HEK293T (cell line): ENCODE data around the gene SEMA4D.

Experiments
- CTCF ChIA-PET: fragments of 350-600 bp; formaldehyde crosslinking; extraction: SDS; loops from one replicate; lab custom pipeline; 2021; ENCODE audit warnings: antibody characterized with exemption, inconsistent platforms; lab: Yijun Ruan, JAX
- POLR2A ChIA-PET: fragments of 350-600 bp; formaldehyde crosslinking; extraction: SDS; loops from one replicate; lab custom pipeline; 2020; ENCODE audit warnings: antibody characterized with exemption, inconsistent platforms; lab: Yijun Ruan, JAX
- DNase-seq: peaks from one replicate; pipeline ENCODE4 v3.0.0; 2012; ENCODE audit warnings: mixed read lengths; ENCODE audit errors: extremely low spot score
- ARNT ChIP-seq: fragments of 450-650 bp; IDR thresholded peaks from 2 replicates; pipeline ENCODE4 v1.6.1; 2017; ENCODE audit warnings: mild to moderate bottlenecking
- BHLHE40 ChIP-seq: fragments of 450-650 bp; IDR thresholded peaks from 2 replicates; pipeline ENCODE4 v1.6.1; 2016; ENCODE audit warnings: mild to moderate bottlenecking, moderate library complexity, borderline replicate concordance
- CTBP1 ChIP-seq: fragments of 450-650 bp; IDR thresholded peaks from 2 replicates; pipeline ENCODE4 v1.6.1; 2016; ENCODE audit warnings: borderline replicate concordance
- ELF4 ChIP-seq: fragments of 450-650 bp; IDR thresholded peaks from 2 replicates; pipeline ENCODE4 v1.6.1; 2017; ENCODE audit warnings: antibody characterized with exemption
- FOXA1 ChIP-seq: fragments of 450-650 bp; IDR thresholded peaks from 2 replicates; pipeline ENCODE4 v1.6.1; 2016; ENCODE audit warnings: mild to moderate bottlenecking
- FOXK2 ChIP-seq: fragments of 450-650 bp; IDR thresholded peaks from 2 replicates; pipeline ENCODE4 v1.6.1; 2016; ENCODE audit warnings: mild to moderate bottlenecking
- FOXM1 ChIP-seq: fragments of 450-650 bp; IDR thresholded peaks from 2 replicates; pipeline ENCODE4 v1.6.1; 2017; ENCODE audit warnings: mild to moderate bottlenecking, borderline replicate concordance
- HDGF ChIP-seq: fragments of 450-650 bp; IDR thresholded peaks from 2 replicates; pipeline ENCODE4 v1.6.1; 2017; ENCODE audit warnings: antibody characterized with exemption, borderline replicate concordance
- L3MBTL2 ChIP-seq: fragments of 450-650 bp; conservative IDR thresholded peaks from 2 replicates; pipeline ENCODE4 v1.6.1; 2016; ENCODE audit warnings: mild to moderate bottlenecking
- LEF1 ChIP-seq: fragments of 450-650 bp; IDR thresholded peaks from 2 replicates; pipeline ENCODE4 v1.6.1; 2017; ENCODE audit warnings: mild to moderate bottlenecking, borderline replicate concordance
- NFRKB ChIP-seq: fragments of 450-650 bp; IDR thresholded peaks from 2 replicates; pipeline ENCODE4 v1.6.1; 2016; ENCODE audit warnings: mild to moderate bottlenecking, moderate library complexity
- PKNOX1 ChIP-seq: fragments of 450-650 bp; IDR thresholded peaks from 2 replicates; pipeline ENCODE4 v1.6.1; 2016
- SP1 ChIP-seq: fragments of 450-650 bp; IDR thresholded peaks from 2 replicates; pipeline ENCODE4 v1.6.1; 2017
- SUZ12 ChIP-seq: fragments of 450-650 bp; IDR thresholded peaks from 2 replicates; pipeline ENCODE4 v1.6.1; 2016; ENCODE audit warnings: mild to moderate bottlenecking
- TARDBP ChIP-seq: fragments of 450-650 bp; IDR thresholded peaks from 2 replicates; pipeline ENCODE4 v1.6.1; 2016
- ZNF384 ChIP-seq: fragments of 450-650 bp; IDR thresholded peaks from 2 replicates; pipeline ENCODE4 v1.6.1; 2016

Gene SEMA4D

GRCh38 chr9:89492586-89492985 is 5.3 kb downstream of the SEMA4D start:
- no peak for DNase-seq
- POLR2A ChIA-PET: no interaction called here
- CTCF ChIA-PET: no interaction called here
- no peak for TF ChIP-seq CTBP1
- no peak for TF ChIP-seq HDGF
- TF ChIP-seq SP1: no peak
- no peak for TF ChIP-seq ELF4
- no peak for TF ChIP-seq FOXM1
- TF ChIP-seq TARDBP: no peak
- no peak for TF ChIP-seq BHLHE40
- no peak for TF ChIP-seq PKNOX1
- TF ChIP-seq SUZ12: no peak
- TF ChIP-seq ZNF384: no peak
- no peak for TF ChIP-seq L3MBTL2
- no peak for TF ChIP-seq NFRKB
- TF ChIP-seq LEF1: no peak
- no peak for TF ChIP-seq ARNT
- no peak for TF ChIP-seq FOXA1
- TF ChIP-seq FOXK2: no peak

- DNase-seq: no peak
Measured at GRCh38 chr9:89491694-89492093, 6.2 kb downstream of the SEMA4D start.

GRCh38 chr9:89489548-89490530 is 8.1 kb downstream of the SEMA4D start:
- DNase-seq: no peak
- no peak for TF ChIP-seq LEF1
- ChIA-PET POLR2A (no interaction called here), CTCF (interaction anchor here (1.0 kb wide), 1 partner anchor 59 kb away, joined by 5 read pairs; no protein-coding TSS in a partner anchor)

More at GRCh38 chr9:89491694-89492093, 6.2 kb downstream of the SEMA4D start:
- POLR2A ChIA-PET: no interaction called here
- no peak for TF ChIP-seq SUZ12
- no peak for TF ChIP-seq HDGF
- no peak for TF ChIP-seq PKNOX1
- TF ChIP-seq L3MBTL2: no peak
- TF ChIP-seq ARNT: no peak
- TF ChIP-seq LEF1: no peak
- no peak for TF ChIP-seq ELF4
- no peak for TF ChIP-seq NFRKB
- TF ChIP-seq CTBP1: no peak
- TF ChIP-seq ZNF384: no peak
- TF ChIP-seq BHLHE40: no peak
- TF ChIP-seq SP1: no peak
- no peak for TF ChIP-seq FOXK2
- TF ChIP-seq TARDBP: no peak
- CTCF ChIA-PET: no interaction called here

GRCh38 chr9:89488936-89489335 is 9.0 kb downstream of the SEMA4D start:
- no peak for DNase-seq
- TF ChIP-seq ZNF384: no peak
- no peak for TF ChIP-seq FOXM1
- no peak for TF ChIP-seq L3MBTL2
- no peak for TF ChIP-seq CTBP1
- TF ChIP-seq SP1: no peak
- TF ChIP-seq LEF1: no peak
- no peak for TF ChIP-seq NFRKB
- TF ChIP-seq ARNT: no peak
- no peak for TF ChIP-seq SUZ12
- TF ChIP-seq BHLHE40: no peak
- TF ChIP-seq ELF4: no peak
- TF ChIP-seq FOXK2: no peak
- no peak for TF ChIP-seq PKNOX1
- TF ChIP-seq TARDBP: no peak
- no peak for TF ChIP-seq FOXA1
- TF ChIP-seq HDGF: no peak
- CTCF ChIA-PET: interaction anchor here (1.0 kb wide), 1 partner anchor 60 kb away, joined by 5 read pairs; no protein-coding TSS in a partner anchor
- POLR2A ChIA-PET: no interaction called here

- ChIA-PET POLR2A (no interaction called here), CTCF (no interaction called here)
- TF ChIP-seq ELF4 (no peak), ZNF384 (no peak), FOXK2 (no peak), NFRKB (no peak), LEF1 (no peak), TARDBP (no peak), HDGF (no peak), BHLHE40 (no peak), SUZ12 (no peak), L3MBTL2 (no peak)
- no peak for DNase-seq
Measured at GRCh38 chr9:89488131-89488530, 9.8 kb downstream of the SEMA4D start.

- POLR2A ChIA-PET: no interaction called here
- CTCF ChIA-PET: no interaction called here
- TF ChIP-seq L3MBTL2 (no peak), LEF1 (no peak), TARDBP (no peak)
- DNase-seq: no peak
Measured at GRCh38 chr9:89486681-89487080, 11.2 kb downstream of the SEMA4D start.
